ENCODE results near the gene SURF1.
"Not testable (repeated sequence)": the region's sequence is repeated elsewhere in the genome, so short reads cannot be mapped to it uniquely, and the experiment has no call there.

The SURF1 gene

GRCh38 chr9:133344979-133345378 is 11.3 kb downstream of the SURF1 start:
- DNase-seq (ENCODE audit: low read depth in 2 of 2) = no peak

DNA sequence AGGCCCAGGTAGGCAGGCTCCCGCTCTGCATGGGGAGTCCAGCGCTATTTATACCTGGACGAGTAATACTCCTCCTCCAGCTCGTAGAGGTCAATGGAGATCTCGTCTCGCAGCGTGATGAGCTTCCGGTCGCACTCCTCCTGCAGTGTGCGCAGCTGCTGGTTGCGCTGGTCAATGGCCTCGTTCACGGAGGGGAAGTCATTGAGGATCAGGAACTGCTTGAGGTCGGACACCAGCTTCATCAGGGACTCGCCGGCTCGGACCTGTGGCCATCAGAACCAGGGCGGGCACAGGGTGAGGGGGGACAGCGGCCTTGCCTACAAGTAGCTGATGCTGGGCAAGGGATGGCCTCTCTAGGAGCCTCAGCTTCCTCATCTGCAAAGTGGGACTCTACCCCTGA is 12.2 kb downstream of the SURF1 start:
- DNase-seq (ENCODE audit: low read depth in 2 of 2) = no peak

- no peak for DNase-seq (ENCODE audit: low read depth in 2 of 2)
Observed at GRCh38 chr9:133342570-133342969, 13.7 kb downstream of the SURF1 start.

- DNase-seq (ENCODE audit: low read depth in 2 of 2) = no peak
Observed at GRCh38 chr9:133342069-133342406, 14.2 kb downstream of the SURF1 start.

DNA sequence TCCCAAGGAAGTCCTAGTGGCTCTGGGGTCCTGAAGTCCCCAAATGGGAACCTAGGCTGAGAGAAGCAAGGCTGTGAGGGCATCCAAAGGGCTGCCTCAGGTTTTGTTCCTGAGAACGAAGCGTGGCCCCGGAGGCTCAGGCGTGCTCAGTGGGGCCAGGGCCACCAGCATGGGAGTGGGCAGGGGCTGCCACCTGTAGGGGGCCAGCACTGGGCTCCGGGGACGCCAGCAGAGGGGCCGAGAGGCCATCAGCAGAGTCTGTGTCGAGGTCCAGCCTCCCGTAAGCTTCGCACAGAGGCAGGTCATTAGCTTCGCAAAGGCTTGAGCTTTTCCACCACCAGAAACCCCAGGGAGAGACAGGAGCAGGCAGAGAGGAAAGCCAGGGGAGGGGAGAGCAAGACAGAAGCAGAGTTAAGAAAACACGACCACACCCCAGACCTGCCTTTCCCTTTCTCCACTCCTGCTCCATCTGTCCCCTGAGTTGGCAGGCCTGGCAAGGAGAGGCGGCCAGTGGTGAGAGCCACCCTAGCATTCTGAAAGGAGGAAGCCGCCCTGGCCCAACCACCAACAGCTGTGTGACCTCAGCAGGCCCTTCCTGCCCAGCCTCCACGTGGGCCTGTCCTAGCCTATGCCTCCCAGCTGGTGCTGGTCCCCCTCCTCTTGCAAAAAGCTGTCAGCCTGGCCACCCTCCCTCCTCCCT is 14.8 kb downstream of the SURF1 start:
- no peak for DNase-seq (ENCODE audit: low read depth in 2 of 2)

- no peak for DNase-seq (ENCODE audit: low read depth in 2 of 2)
Observed at GRCh38 chr9:133340916-133341315, 15.4 kb downstream of the SURF1 start.

- DNase-seq (ENCODE audit: low read depth in 2 of 2) = no peak
Observed at GRCh38 chr9:133340256-133340655, 16.0 kb downstream of the SURF1 start.

DNA sequence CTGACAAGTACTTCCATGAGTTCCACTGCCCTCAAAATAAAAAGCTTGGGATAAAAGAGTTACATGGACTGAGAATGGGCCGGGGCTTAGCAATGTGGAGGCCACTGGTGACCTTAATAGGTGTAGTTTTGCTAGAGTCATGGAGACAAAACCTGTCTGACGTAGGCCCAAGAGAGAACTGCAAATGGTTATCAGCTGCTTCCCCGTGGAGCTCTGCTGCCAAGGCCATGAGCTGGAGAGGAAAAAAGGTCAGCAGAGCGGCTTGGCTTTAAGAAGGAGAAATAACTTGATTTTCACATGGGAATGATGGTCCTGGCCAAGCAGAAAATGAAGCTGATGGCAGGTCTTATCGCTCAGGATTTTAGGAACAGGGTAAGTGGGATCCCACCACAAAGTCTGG is 16.6 kb downstream of the SURF1 start:
- no peak for DNase-seq (ENCODE audit: low read depth in 2 of 2)

DNA sequence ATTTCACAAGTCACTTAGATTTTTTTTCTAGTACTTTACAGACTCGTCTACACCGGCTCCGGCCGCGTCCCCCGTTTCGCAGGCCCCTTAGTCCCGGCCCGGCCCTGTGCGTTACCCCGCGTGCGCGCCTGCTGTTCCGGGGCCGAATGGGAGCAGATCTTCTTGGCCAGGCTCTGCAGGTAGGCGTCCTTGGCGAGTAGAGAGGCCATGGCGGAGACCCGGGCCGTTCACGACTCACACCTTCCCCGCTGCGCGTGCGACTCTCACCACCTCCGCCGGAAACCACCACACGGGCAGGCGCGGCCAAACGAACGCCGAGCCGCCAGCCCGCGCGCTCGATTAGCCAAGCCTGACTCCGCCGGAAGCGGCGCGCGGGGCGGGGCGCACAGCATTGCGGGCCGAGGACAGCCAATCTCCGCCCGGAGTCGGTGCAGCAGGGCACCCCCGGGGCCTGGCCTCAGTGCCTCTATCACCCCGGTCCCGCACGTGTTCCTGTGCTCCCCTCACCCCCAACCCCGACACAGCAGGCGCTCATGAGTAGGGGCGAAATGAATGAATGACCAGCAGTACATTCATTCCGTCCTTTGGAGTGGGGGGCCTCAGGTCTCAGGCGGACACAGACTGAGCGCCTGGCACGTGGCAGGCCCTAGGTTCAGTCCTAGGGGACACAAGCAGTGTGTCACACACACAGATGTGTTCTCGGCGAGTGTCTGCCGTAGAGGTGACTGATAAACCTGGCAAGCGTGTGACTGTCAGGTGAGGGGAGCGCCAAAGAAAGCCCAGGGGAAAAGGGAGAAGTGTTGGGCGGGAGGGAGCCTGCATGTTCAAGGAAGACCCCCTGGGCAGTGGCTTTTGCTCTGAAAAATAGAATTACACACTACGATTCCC is 20.1 kb downstream of the SURF1 start, which contains the start of gene SURF6:
TSS of gene SURF6 (minus strand) at position 265 of the 888 bp plus-strand sequence. CDS start at position 209, 56 bp downstream.
- peak; percentile 86 to 87 for DNase-seq (ENCODE audit: low read depth in 2 of 2)

- DNase-seq (ENCODE audit: low read depth in 2 of 2) = not testable (repeated sequence)
Observed at GRCh38 chr9:133334888-133335287, 21.4 kb downstream of the SURF1 start.

GRCh38 chr9:133334161-133334560 is 22.1 kb downstream of the SURF1 start:
- no peak for DNase-seq (ENCODE audit: low read depth in 2 of 2)

GRCh38 chr9:133333566-133333965 is 22.7 kb downstream of the SURF1 start:
- DNase-seq (ENCODE audit: low read depth in 2 of 2) = no peak

DNA sequence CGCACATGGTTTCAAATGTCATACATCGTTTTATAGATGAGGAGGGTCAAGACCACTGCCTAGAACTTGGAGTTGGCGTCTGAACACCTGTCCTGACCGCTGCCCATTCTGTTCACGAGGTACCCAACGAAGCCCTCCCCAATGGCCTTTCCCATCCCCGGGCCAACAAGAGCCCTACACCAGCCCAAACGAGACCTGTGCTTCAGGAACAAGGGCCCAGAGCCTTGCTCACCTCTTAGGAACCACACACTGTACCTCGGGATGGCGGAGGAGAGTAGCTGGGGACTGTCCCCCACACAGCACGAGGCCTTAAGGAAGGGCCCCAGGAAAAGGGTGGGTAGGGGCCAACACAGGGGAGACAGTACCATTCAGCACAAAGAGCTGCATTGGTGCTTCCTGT is 23.3 kb downstream of the SURF1 start:
- DNase-seq (ENCODE audit: low read depth in 2 of 2) = no peak

GRCh38 chr9:133332381-133332730 is 23.9 kb downstream of the SURF1 start:
- no peak for DNase-seq (ENCODE audit: low read depth in 2 of 2)

DNA sequence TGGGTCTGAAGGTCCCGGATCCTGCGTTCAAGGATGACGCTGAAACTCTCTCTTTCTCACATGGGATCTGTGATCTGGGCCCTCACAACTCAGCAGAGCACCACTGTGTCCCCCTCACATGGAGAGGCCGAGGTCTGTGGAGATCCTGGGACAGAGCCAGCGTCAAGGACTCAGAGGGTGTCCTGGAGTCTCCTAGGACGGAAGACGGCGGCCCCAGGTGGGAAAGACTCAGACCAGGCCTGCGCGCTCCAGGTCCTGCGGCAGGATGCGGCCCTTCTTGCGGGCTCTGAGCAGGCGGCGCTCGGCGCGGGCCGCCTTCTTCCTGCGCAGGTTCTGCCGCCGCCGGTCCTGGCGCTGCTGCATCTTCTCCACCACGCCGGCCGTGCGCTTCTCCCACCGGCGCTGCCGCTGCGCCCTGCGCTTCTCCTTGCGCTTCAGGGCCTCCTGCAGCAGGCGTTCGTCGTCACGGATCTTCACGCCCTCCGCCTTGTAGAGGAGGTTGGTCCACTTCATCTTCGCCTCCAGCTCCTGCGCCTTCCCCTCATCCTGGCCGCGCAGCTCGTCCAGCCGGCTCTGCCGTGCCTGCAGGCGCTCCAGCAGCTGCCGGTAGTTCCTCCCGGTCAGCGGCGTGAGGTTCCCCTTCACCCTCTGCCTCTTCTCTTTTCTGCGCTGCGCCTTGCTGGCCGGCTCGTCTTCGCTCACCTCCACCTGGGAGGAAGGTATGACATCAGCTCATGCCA is 24.5 kb downstream of the SURF1 start:
- no peak for DNase-seq (ENCODE audit: low read depth in 2 of 2)

DNA sequence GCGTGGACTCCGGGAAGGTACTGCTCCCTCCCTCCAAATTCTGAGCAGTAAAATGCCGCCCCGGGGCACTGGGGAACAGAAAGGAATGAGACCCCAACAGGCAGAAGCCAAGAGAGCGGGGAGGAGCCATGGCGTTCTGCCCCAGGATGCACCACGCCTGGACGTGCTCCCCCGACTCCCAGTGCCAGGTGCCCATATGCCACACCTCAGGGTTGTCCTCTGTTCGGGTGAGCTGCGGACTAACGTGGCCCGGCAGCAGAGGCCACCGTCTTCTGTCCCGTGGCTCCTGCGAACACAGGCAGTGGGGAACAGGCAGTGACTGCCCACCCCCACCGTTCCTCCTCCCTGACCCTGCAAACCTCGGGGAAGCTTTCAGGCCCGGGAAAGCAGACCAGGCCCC is 25.1 kb downstream of the SURF1 start:
- no peak for DNase-seq (ENCODE audit: low read depth in 2 of 2)

DNA sequence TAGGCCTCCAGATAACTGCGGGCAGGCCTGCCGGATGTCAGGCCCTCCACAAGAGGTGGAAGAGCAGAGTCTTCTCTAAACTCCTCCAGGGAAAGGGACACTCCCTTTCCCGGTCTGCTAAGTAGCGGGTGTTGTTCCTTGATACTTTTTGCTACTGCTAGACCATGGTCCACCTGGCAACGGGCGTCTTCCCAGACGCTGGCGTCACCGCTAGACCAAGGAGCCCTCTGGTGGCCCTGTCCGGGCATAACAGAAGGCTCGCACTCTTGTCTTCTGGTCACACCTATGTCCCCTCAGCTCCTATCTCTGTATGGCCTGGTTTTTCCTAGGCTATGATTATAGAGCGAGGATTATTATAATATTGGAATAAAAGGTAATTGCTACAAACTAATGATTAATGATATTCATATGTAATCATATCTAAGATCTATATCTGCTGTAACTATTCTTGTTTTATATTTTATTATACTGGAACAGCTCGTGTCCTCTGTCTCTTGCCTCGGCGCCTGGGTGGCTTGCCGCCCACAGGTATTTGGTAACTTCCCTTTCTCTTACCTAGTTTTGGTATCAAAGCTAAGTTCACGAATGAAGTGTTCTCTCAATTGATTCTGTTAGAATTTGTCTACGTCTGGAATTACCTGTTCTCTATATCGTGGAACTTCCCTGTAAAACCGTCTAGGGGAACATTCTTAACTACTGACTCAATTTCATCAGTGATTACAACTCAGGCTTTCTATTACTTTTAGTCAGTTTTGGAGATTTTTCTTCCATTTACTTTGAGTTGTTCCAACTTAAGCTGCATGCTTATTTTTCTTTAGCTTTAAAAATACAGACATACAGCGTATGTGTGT is 26.8 kb downstream of the SURF1 start:
- DNase-seq (ENCODE audit: low read depth in 2 of 2) = not testable (repeated sequence)

DNA sequence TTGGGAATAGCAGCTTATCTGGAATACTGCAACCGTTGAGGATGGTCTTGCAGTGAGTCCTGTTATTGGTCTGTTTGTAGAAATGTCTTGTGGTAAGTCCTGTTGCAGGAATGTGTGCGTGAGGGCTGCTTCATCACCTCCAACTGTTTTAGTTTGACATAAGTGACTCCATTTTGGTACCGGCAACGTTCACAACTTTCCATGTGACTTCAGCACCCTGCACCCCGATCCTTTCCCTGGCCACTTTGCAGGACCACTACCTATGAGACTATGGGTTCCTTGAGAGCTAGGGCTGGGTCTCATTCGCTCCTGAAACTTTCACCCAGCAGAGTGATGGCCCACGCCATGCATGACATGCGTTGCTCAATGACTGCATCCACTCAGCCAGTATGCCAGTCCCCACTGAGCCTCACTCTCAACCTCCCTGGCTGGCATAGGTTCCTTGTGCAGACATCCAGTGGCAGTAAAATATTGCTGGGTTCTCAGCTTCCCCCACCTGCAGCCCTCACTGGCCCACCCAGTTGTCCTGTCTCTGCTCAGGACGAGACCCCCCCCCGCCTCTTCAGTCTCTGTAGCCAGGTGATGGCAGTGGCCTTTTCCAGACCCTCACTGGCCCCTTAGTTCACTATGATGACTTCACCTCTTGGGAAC is 28.3 kb downstream of the SURF1 start:
- DNase-seq (ENCODE audit: low read depth in 2 of 2) = no peak

GRCh38 chr9:133327021-133327420 is 29.3 kb downstream of the SURF1 start:
- DNase-seq (ENCODE audit: low read depth in 2 of 2) = not testable (repeated sequence)

- no peak for DNase-seq (ENCODE audit: low read depth in 2 of 2)
Observed at GRCh38 chr9:133323991-133324703, 32.1 kb downstream of the SURF1 start.
